Uterus (tissue), 2 donors: ENCODE measurements around the gene IL22RA1.

ENCODE experiments used
- CTCF ChIP-seq, 4 experiments: fragments of 200-600 bp in 2 of 4; fragments of 450-650 bp in 2 of 4; sonication (generic) in 2 of 4; IDR thresholded peaks; one replicate each; pipeline ENCODE4 v1.5.1; 2016 to 2019; ENCODE audit warnings: antibody characterized with exemption in 4 of 4, mild to moderate bottlenecking in 2 of 4, moderate library complexity in 1 of 4
- POLR2A ChIP-seq, 2 donors: fragments of 450-650 bp; IDR thresholded peaks; one replicate each; pipeline ENCODE4 v1.6.1; 2016; ENCODE audit warnings: antibody characterized with exemption in 2 of 2, mild to moderate bottlenecking in 1 of 2, moderate library complexity in 1 of 2

GRCh38 chr1:24147194-24147593 lies 4.3 kb upstream of the IL22RA1 start:
- TF ChIP-seq CTCF (IDR thresholded peaks at IDR 0.05) (no peak), POLR2A (IDR thresholded peaks at IDR 0.05) (no peak)
